OCI-LY7 (cell line): ENCODE results near the gene HEBP1. TPM values are rescaled to one million over a fixed set of nuclear protein-coding genes. Genes with fewer than 3 reads are reported as not detected.

Source experiments
- BruUV-seq: library from RNA; stranded (reverse); fragments of 400-500 nt; replicated peaks from 2 replicates; lab custom pipeline; 2021; lab: Mats Ljungman, UMichigan
- CTCF ChIA-PET: fragments of 300-600 bp; sonication (Branson Sonifier 250); formaldehyde crosslinking; loops from one replicate; lab custom pipeline; 2022; ENCODE audit warnings: antibody characterized with exemption; ENCODE audit not compliant: unreplicated experiment; lab: Charles Lee
- POLR2A ChIA-PET: fragments of 300-600 bp; sonication (Branson Sonifier 250); formaldehyde crosslinking; loops from one replicate; lab custom pipeline; 2022; ENCODE audit warnings: antibody characterized with exemption; lab: Charles Lee
- DNase-seq: peaks from one replicate; pipeline ENCODE4 v3.0.0-alpha.2; 2015; ENCODE audit warnings: low spot score
- H2AFZ ChIP-seq: fragments of 200-600 bp; sonication (generic), shearing (Covaris generic); 2 replicates; pipeline ENCODE4 v1.6.1; 2014; ENCODE audit warnings: mild to moderate bottlenecking, antibody characterized with exemption, low read length, moderate library complexity
- H3K27ac ChIP-seq: fragments of 200-600 bp; sonication (generic); 2 replicates; pipeline ENCODE4 v1.5.1; 2014; ENCODE audit warnings: mixed run types, low read depth, mild to moderate bottlenecking, moderate library complexity, low read length, inconsistent platforms; ENCODE audit not compliant: poor library complexity, severe bottlenecking
- H3K36me3 ChIP-seq: fragments of 200-600 bp; sonication (generic); 2 replicates; pipeline ENCODE4 v1.6.1; 2014; ENCODE audit warnings: mild to moderate bottlenecking, antibody characterized with exemption, low read length, moderate library complexity, mixed read lengths; ENCODE audit not compliant: insufficient read depth
- H3K4me1 ChIP-seq: fragments of 200-600 bp; sonication (generic); 2 replicates; pipeline ENCODE4 v1.5.1; 2014; ENCODE audit warnings: mild to moderate bottlenecking, low read length; ENCODE audit not compliant: insufficient read depth, poor library complexity, severe bottlenecking
- H3K4me2 ChIP-seq: fragments of 200-600 bp; sonication (generic); 2 replicates; pipeline ENCODE4 v1.6.1; 2014; ENCODE audit warnings: mild to moderate bottlenecking, low read length
- H3K4me3 ChIP-seq: fragments of 200-600 bp; sonication (generic); 2 replicates; pipeline ENCODE4 v1.5.1; 2014; ENCODE audit warnings: mild to moderate bottlenecking, low read depth, low read length; ENCODE audit not compliant: poor library complexity, severe bottlenecking
- H3K79me2 ChIP-seq: fragments of 200-600 bp; sonication (generic); 2 replicates; pipeline ENCODE4 v1.6.1; 2016; ENCODE audit warnings: low read depth, mild to moderate bottlenecking, low read length, moderate library complexity, mixed read lengths; ENCODE audit not compliant: insufficient read depth
- H3K9me2 ChIP-seq: fragments of 200-600 bp; sonication (generic); 2 replicates; pipeline ENCODE4 v1.6.1; 2016; ENCODE audit warnings: mild to moderate bottlenecking, low read length, mixed read lengths; ENCODE audit not compliant: insufficient read depth
- H3K9me3 ChIP-seq: fragments of 200-600 bp; sonication (generic); 2 replicates; pipeline ENCODE4 v1.6.1; 2014; ENCODE audit warnings: mild to moderate bottlenecking, mixed run types, low read length, mixed read lengths
- H4K20me1 ChIP-seq: fragments of 200-600 bp; sonication (generic); 2 replicates; pipeline ENCODE4 v1.6.1; 2014; ENCODE audit warnings: mild to moderate bottlenecking, antibody characterized with exemption, low read length, moderate library complexity, mixed read lengths; ENCODE audit not compliant: insufficient read depth
- CTCF ChIP-seq: fragments of 200-600 bp; sonication (generic); conservative IDR thresholded peaks from 2 replicates; pipeline ENCODE4 v1.5.1; 2014; ENCODE audit warnings: mild to moderate bottlenecking, antibody characterized with exemption, low read length, moderate library complexity, mixed read lengths
- EZH2phosphoT487 ChIP-seq: fragments of 200-600 bp; sonication (generic); IDR thresholded peaks from 2 replicates; pipeline ENCODE4 v1.6.1; 2018; ENCODE audit warnings: low read depth, borderline replicate concordance, mild to moderate bottlenecking, mixed run types, antibody characterized with exemption, low read length, moderate library complexity, mixed read lengths
- intact Hi-C: fragments of 100-400 bp; cut with micrococcal nuclease; formaldehyde crosslinking; loops from one replicate; pipeline ENCODE4 v1.10.0; 2022; ENCODE audit not compliant: unreplicated experiment
- total RNA-seq, 2 experiments: library from RNA; depleted of rRNA in 1 of 2; stranded (reverse); fragments of >200 nt in 1 of 2; shearing (Covaris generic) in 1 of 2; gene quantifications; 2 replicates each; pipeline ENCODE4 v1.2.3, GENCODE V29; 2014 to 2022

HEBP1 gene
- total RNA-seq, 2 experiments from 2014 or later, result 0.16 to 1.3 TPM

GRCh38 chr12:13044002-13044905 is 44.2 kb upstream of the HEBP1 start, which contains the start of gene FAM234B:
TSS of gene FAM234B (plus strand) at chr12:13044381. CDS start at chr12:13044404, 23 bp downstream.
- Histone ChIP-seq H3K79me2 (no peaks in the 10 kb centered on the region), H3K4me3 (peak within 1 kb of the TSS; percentile 93), H3K9me2 (no peaks in the 10 kb centered on the region), H3K9me3 (no peaks in the 10 kb centered on the region), H2AFZ (peak within 1 kb of the TSS; percentile 97), H4K20me1 (no peaks in the 10 kb centered on the region), H3K4me1 (peaks cover 13% of the 10 kb centered on the region), H3K27ac (no peak within 1 kb of the TSS), H3K4me2 (peak within 1 kb of the TSS; percentile 84), H3K36me3 (no peaks in the 10 kb centered on the region)
- no TSS peak for BruUV-seq
- CTCF ChIA-PET, result no interaction called here
- POLR2A ChIA-PET, result interaction anchor here (0.6 to 1.2 kb wide), 5 partner anchors 9 to 1067 kb away, joined by 3 to 5 read pairs (median 4); no protein-coding TSS in a partner anchor
- TF ChIP-seq EZH2phosphoT487 (no peak), CTCF (peak; percentile 39; the same call in 1 of the 2 replicates)
- DNase-seq, result peak; percentile 71
- intact Hi-C loops, result no loop called here

- no peak for DNase-seq
- no peaks in the 10 kb centered on the region for H3K9me2 ChIP-seq
- ChIA-PET CTCF (no interaction called here), POLR2A (no interaction called here)
- no peak for TF ChIP-seq EZH2phosphoT487
- TF ChIP-seq CTCF, result no peak
- BruUV-seq, result no TSS peak
- no peaks in the 10 kb centered on the region for H3K36me3 ChIP-seq
- intact Hi-C loops, result no loop called here
- no peaks in the 10 kb centered on the region for H3K79me2 ChIP-seq
- H3K9me3 ChIP-seq, result no peaks in the 10 kb centered on the region
- H3K27ac ChIP-seq, result no peak overlapping the region
- peaks cover 13% of the 10 kb centered on the region for H3K4me1 ChIP-seq
- H2AFZ ChIP-seq, result no peak overlapping the region
- H3K4me3 ChIP-seq, result no peak overlapping the region
- no peak overlapping the region for H3K4me2 ChIP-seq
- H4K20me1 ChIP-seq, result no peaks in the 10 kb centered on the region
Observed at GRCh38 chr12:13042666-13043230, 42.7 kb upstream of the HEBP1 start.
